ENCODE data around the gene NKIRAS2.

Gene NKIRAS2

GRCh38 chr17:42019509-42020404 is at the start of gene NKIRAS2:
Gene NKIRAS2, plus strand, starts transcription at chr17:42020090. Its CDS starts 1,488 bp downstream, at chr17:42021578.
- DNase-seq (ENCODE audit: low read depth in 3 of 3) = peak; percentile 85 to 91 (median 87)

- DNase-seq (ENCODE audit: low read depth in 3 of 3) = no peak
Measured at GRCh38 chr17:41970901-41971331, 49.0 kb upstream of the NKIRAS2 start.

- DNase-seq (ENCODE audit: low read depth in 3 of 3) = no peak
Measured at GRCh38 chr17:41971721-41972523, 48.0 kb upstream of the NKIRAS2 start.

- no peak for DNase-seq (ENCODE audit: low read depth in 3 of 3)
Measured at GRCh38 chr17:41972571-41973407, 47.1 kb upstream of the NKIRAS2 start.

- DNase-seq (ENCODE audit: low read depth in 3 of 3) = no peak
Measured at GRCh38 chr17:41973408-41973811, 46.5 kb upstream of the NKIRAS2 start.

GRCh38 chr17:41974031-41974430 is 45.9 kb upstream of the NKIRAS2 start:
- no peak for DNase-seq (ENCODE audit: low read depth in 3 of 3)

- no peak for DNase-seq (ENCODE audit: low read depth in 3 of 3)
Measured at GRCh38 chr17:41974658-41975057, 45.2 kb upstream of the NKIRAS2 start.

GRCh38 chr17:41975099-41976083 is 44.5 kb upstream of the NKIRAS2 start:
- DNase-seq (ENCODE audit: low read depth in 3 of 3) = no peak

- DNase-seq (ENCODE audit: low read depth in 3 of 3) = no peak
Measured at GRCh38 chr17:41976142-41976768, 43.6 kb upstream of the NKIRAS2 start.

- DNase-seq (ENCODE audit: low read depth in 3 of 3) = no peak
Measured at GRCh38 chr17:41977991-41978390, 41.9 kb upstream of the NKIRAS2 start.

GRCh38 chr17:41982026-41982760 is 37.7 kb upstream of the NKIRAS2 start:
- no peak for DNase-seq (ENCODE audit: low read depth in 3 of 3)

GRCh38 chr17:41984454-41984853 is 35.4 kb upstream of the NKIRAS2 start:
- DNase-seq (ENCODE audit: low read depth in 3 of 3) = no peak

- no peak for DNase-seq (ENCODE audit: low read depth in 3 of 3)
Measured at GRCh38 chr17:41985919-41986318, 34.0 kb upstream of the NKIRAS2 start.

- no peak for DNase-seq (ENCODE audit: low read depth in 3 of 3)
Measured at GRCh38 chr17:41986634-41987033, 33.3 kb upstream of the NKIRAS2 start.

GRCh38 chr17:41987642-41988041 is 32.2 kb upstream of the NKIRAS2 start:
- DNase-seq (ENCODE audit: low read depth in 3 of 3) = no peak

- no peak for DNase-seq (ENCODE audit: low read depth in 3 of 3)
Measured at GRCh38 chr17:41988418-41988817, 31.5 kb upstream of the NKIRAS2 start.

GRCh38 chr17:41989702-41990419 is 30.0 kb upstream of the NKIRAS2 start:
- no peak for DNase-seq (ENCODE audit: low read depth in 3 of 3)

- no peak for DNase-seq (ENCODE audit: low read depth in 3 of 3)
Measured at GRCh38 chr17:41992576-41992975, 27.3 kb upstream of the NKIRAS2 start.

- no peak for DNase-seq (ENCODE audit: low read depth in 3 of 3)
Measured at GRCh38 chr17:41996855-41997164, 23.1 kb upstream of the NKIRAS2 start.

Measured in stimulated activated CD4-positive, alpha-beta T cell treated with anti-CD3 and anti-CD28 coated beads, TNF-alpha, amount 100 ng/mL, for 4 hours (primary cell).